Stimulated activated CD4-positive, alpha-beta T cell treated with anti-CD3 and anti-CD28 coated beads, Interleukin-4, amount 100 ng/mL, for 48 hours (primary cell): ENCODE measurements around the gene PMIS2.

ENCODE experiments used
- DNase-seq, 2 donors: peaks; one replicate each; pipeline ENCODE4 v3.0.0-alpha.2; 2020; ENCODE audit warnings: low read depth in 2 of 2

The PMIS2 gene

GRCh38 chr19:35629332-35629633, 43.3 kb downstream of the PMIS2 start:
- no peak for DNase-seq

DNA sequence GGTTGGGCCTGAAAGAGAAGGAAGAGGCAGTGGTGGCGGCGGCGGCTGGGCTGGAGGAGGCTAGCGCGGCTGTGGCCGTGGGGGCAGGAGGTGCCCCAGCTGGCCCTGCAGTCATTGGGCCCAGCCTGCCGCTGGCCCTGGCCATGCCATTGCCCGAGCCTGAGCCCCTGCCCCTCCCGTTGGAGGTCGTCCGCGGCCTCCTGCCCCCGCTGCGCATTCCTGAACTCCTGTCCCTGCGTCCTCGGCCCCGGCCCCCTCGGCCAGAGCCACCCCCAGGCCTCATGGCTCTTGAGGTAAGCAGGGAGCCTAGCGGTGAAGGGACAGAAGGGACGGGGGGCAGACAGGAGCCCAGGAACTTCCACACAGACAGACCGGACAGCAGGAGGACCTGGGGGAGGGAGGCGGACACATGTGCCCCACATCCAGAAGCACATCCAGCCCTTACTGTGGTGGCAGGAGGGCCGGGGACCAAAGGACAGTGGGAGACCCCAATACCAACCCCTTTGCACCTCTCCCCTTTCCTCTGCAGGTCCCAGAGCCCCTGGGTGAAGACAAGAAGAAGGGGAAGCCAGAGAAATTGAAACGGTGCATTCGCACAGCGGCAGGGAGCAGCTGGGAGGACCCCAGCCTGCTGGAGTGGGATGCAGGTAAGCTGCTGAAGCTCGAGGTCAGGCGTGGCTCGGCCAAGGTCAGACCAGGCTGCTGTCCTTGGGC, 47.9 kb downstream of the PMIS2 start:
- no peak for DNase-seq

GRCh38 chr19:35636651-35637050, 50.7 kb downstream of the PMIS2 start:
- DNase-seq = no peak
